Epithelial cell of proximal tubule (primary cell): ENCODE measurements around the gene HEPACAM2. TPM values are rescaled to one million over a fixed set of nuclear protein-coding genes. Genes with fewer than 3 reads are reported as not detected.

Experiments
- DNase-seq: peaks from one replicate; pipeline ENCODE4 v3.0.0-alpha.2; 2011; ENCODE audit warnings: low read depth
- H3K4me3 ChIP-seq: 2 replicates; pipeline ENCODE4 v1.5.1; 2011; ENCODE audit warnings: low read depth, mild to moderate bottlenecking, low read length
- total RNA-seq: library from RNA; depleted of rRNA; stranded (reverse); fragments of >200 nt; gene quantifications from 2 replicates; pipeline ENCODE4 v1.2.3, GENCODE V29; 2015
- TF ChIP-seq, protein P1 (sequence below): conservative IDR thresholded peaks from 2 replicates; pipeline ENCODE4 v1.5.1; 2012; ENCODE audit warnings: low read depth, mild to moderate bottlenecking, low read length

Gene HEPACAM2
- total RNA-seq, 1 donor from 2014 or later = not detected

DNA sequence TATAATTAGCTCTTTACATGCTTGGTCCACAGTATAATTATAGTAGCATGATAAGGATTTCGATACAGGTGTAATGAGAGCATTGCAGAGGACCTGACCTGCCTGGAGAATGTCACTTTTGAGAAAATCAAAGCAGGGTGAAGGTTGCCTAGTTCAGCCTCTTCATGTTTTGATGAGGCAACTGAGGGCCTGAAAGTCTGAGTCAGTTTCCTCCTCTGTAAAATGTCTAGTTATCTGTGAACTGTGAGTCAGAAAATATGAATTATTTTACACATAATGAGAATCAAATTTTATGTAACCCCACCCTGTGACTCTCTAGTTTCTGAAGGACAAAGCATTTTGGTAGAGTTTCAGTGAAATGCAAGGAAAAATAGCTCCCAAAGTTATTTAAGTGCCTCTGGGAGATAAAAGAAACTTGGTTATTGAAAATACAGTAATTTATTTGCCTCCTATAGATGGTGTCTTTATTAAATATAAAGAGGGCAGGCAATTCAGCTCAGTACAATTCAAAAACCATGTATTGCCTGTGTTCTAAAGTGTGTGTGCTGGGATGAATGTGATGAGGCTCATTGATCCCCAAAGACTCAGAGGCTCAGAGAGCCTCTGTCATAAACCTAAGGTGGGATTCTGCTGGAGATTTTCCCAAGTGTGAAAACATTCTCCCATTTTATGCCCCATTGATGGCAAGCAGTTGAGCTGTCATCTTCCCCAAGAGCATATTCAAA lies 40.8 kb downstream of the HEPACAM2 start:
- no peak for DNase-seq
- H3K4me3 ChIP-seq = no peak overlapping the region
- TF ChIP-seq, protein P1, sequence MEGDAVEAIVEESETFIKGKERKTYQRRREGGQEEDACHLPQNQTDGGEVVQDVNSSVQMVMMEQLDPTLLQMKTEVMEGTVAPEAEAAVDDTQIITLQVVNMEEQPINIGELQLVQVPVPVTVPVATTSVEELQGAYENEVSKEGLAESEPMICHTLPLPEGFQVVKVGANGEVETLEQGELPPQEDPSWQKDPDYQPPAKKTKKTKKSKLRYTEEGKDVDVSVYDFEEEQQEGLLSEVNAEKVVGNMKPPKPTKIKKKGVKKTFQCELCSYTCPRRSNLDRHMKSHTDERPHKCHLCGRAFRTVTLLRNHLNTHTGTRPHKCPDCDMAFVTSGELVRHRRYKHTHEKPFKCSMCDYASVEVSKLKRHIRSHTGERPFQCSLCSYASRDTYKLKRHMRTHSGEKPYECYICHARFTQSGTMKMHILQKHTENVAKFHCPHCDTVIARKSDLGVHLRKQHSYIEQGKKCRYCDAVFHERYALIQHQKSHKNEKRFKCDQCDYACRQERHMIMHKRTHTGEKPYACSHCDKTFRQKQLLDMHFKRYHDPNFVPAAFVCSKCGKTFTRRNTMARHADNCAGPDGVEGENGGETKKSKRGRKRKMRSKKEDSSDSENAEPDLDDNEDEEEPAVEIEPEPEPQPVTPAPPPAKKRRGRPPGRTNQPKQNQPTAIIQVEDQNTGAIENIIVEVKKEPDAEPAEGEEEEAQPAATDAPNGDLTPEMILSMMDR = no peak

DNA sequence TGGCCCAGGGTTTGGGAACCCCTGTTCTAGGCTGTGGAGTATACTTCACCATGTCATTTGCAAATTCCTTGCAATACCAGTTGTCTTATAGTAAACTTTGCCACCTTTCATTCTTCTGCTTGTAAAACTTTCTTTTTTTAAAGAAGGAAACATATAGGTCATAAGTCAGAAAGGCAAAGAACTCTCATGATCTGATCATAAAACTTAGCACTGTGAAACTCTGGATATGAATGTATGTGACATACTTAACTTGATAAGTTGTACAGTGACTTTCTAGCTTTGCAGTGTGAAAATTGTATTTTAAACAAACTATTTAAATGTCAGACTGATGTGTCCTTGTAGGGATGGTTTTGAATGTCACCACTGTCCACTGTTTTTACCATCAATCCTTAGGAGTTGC lies 47.1 kb downstream of the HEPACAM2 start:
- H3K4me3 ChIP-seq = no peak overlapping the region
- TF ChIP-seq, protein P1 = no peak
- no peak for DNase-seq

DNA sequence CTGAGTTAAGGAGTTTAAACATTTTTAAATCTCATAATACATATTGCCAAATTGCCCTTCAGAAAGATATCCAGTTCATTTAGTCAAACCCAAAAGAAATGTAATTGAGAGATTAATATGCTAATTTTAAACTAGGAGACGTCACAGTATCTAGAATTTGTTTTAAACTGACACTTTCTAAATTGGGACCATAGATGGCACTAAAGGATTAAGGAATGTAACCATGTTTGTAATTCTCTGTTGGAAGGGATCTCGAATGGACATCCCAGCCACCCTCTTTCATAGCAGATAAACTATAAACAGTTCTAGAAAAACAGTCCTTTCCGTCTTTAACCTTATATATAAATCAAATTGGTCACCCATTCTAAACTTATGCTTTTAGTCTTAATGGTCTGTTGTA lies 48.1 kb downstream of the HEPACAM2 start:
- no peak for DNase-seq
- TF ChIP-seq, protein P1 = peak; percentile 45
- no peak overlapping the region for H3K4me3 ChIP-seq

DNA sequence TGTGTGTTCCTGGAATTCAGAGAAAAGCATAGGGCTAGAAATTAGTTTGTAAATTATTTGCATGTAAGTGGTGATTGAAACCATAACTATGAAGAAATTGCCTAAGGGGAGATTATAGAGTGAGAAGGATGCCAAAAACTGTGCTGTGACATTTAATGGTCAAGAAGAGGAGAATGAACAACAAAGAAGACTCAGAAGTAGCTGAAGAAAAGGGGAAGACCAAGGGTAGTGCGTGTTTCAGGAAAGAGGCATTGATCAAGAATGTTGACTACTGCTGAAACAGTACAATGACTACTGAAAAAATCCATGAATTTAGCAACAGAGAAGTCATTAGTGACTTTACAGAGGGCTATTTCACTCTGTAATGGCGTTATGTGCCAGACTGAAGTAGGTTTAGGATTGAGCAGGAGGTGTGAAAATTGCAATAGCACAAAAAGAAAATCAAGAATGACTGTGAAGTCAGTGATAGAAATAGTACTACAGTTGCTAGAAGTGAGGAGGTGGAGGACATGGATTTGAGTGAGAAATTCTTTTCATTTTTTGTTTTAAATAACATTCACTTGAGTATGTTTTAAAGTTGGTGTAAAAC lies 49.2 kb downstream of the HEPACAM2 start:
- no peak for DNase-seq
- TF ChIP-seq, protein P1 = no peak
- H3K4me3 ChIP-seq = no peak overlapping the region

DNA sequence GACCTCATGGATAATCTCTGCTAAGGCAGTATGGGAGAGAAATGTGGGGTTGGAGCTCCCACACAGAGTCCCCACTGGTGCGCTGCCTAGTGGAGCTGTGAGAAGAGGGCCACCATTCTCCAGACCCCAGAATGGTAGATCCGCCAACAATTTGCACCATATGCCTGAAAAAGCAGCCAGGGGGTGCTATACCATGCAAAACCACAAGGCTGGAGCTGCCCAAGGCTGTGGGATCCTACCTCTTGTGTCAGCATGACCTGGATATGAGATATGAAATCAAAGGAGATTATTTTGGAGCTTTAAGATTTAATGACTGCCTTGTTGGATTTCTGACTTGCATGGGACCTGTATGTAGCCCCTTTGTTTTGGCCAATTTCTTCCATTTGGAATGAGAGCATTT lies 51.0 kb downstream of the HEPACAM2 start:
- H3K4me3 ChIP-seq = no peak overlapping the region
- no peak for DNase-seq
- TF ChIP-seq, protein P1 = peak; percentile 13

DNA sequence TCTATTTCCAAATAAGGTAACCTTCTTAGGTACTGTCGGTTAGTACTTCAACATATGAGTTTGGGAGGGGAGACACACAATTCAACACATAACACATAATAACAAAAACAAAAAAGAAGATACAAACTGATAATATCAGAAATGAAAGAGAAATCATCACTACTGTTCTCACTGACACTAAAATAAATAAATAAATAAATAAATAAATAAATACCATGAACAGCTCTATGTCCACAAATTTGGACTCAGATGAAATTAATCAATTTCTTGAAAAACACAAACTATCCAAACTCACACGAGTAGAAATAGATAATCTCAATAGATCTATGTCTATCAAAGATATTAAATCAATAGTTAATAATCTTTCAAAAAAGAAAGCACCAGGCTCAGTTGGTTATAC lies 53.6 kb downstream of the HEPACAM2 start:
- no peak overlapping the region for H3K4me3 ChIP-seq
- no peak for DNase-seq
- TF ChIP-seq, protein P1 = no peak
